Esophagus muscularis mucosa (tissue), 4 donors: ENCODE measurements around the gene TMEM61.

ENCODE experiments used
- EP300 ChIP-seq: sonication (generic); formaldehyde crosslinking; IDR thresholded peaks from one replicate; pipeline ENCODE4 v1.6.1; 2017; ENCODE audit warnings: antibody characterized with exemption
- POLR2A ChIP-seq: fragments of 450-650 bp; IDR thresholded peaks from one replicate; pipeline ENCODE4 v1.6.1; 2017; ENCODE audit warnings: antibody characterized with exemption, moderate library complexity, mild to moderate bottlenecking, low read depth
- POLR2AphosphoS5 ChIP-seq, 2 donors: sonication (generic); formaldehyde crosslinking; IDR thresholded peaks; one replicate each; pipeline ENCODE4 v1.6.1; 2017; ENCODE audit warnings: antibody characterized with exemption in 2 of 2
- TF ChIP-seq, protein P1 (sequence below), 3 experiments: fragments of 200-600 bp in 2 of 3; fragments of 450-650 bp in 1 of 3; sonication (generic) in 2 of 3; IDR thresholded peaks; one replicate each; pipeline ENCODE4 v1.5.1; 2017 to 2019; ENCODE audit warnings: antibody characterized with exemption in 3 of 3, mild to moderate bottlenecking in 2 of 3, moderate library complexity in 1 of 3

DNA sequence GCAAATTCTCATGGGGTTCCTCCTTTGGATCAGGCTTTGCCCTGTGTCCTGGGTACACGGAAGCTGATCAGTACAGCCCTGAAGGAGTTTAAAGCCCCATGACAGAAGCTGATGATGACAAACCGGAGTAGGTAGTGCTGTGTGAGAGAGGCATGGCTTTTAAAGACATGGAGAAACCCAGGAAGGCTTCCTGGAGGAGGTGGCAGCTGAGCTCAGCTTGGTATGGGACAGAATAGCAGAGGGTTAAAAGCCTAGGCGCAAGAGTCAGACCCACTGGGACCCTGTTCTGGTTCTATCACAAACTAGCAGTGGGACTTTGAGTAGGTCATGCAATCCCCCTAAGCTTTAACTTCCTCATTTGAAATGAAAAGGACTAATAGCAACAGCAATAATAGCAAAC lies 6.1 kb downstream of the TMEM61 start:
- TF ChIP-seq POLR2A (no peak), POLR2AphosphoS5 (IDR thresholded peaks at IDR 0.05) (no peak), EP300 (no peak)
- TF ChIP-seq, protein P1, sequence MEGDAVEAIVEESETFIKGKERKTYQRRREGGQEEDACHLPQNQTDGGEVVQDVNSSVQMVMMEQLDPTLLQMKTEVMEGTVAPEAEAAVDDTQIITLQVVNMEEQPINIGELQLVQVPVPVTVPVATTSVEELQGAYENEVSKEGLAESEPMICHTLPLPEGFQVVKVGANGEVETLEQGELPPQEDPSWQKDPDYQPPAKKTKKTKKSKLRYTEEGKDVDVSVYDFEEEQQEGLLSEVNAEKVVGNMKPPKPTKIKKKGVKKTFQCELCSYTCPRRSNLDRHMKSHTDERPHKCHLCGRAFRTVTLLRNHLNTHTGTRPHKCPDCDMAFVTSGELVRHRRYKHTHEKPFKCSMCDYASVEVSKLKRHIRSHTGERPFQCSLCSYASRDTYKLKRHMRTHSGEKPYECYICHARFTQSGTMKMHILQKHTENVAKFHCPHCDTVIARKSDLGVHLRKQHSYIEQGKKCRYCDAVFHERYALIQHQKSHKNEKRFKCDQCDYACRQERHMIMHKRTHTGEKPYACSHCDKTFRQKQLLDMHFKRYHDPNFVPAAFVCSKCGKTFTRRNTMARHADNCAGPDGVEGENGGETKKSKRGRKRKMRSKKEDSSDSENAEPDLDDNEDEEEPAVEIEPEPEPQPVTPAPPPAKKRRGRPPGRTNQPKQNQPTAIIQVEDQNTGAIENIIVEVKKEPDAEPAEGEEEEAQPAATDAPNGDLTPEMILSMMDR (IDR thresholded peaks at IDR 0.05) = no peak
